Stomach (tissue), 9 donors: ENCODE data around the gene CRYM. TPM values are rescaled to one million over a fixed set of nuclear protein-coding genes. Genes with fewer than 3 reads are reported as not detected.
"Not testable (repeated sequence)": the region's sequence is repeated elsewhere in the genome, so short reads cannot be mapped to it uniquely, and the experiment has no call there.

Experiments
- DNase-seq, 2 donors: peaks; one replicate each; pipeline versions ENCODE4 v3.0.0 to v3.0.0-alpha.2; 2013 to 2019
- H3K27ac ChIP-seq, 5 donors: fragments of 200-600 bp in 4 of 5; sonication (generic) in 4 of 5; one replicate each; pipeline ENCODE4 v1.5.1; 2013 to 2019; ENCODE audit warnings: mild to moderate bottlenecking in 1 of 5, moderate library complexity in 1 of 5
- H3K27me3 ChIP-seq, 3 donors: fragments of 200-600 bp; sonication (generic); one replicate each; pipeline ENCODE4 v1.5.1; 2017 to 2019; ENCODE audit warnings: mixed run types in 1 of 3
- H3K36me3 ChIP-seq, 4 donors: fragments of 200-600 bp; sonication (generic); 1 replicate in 3 of 4; 2 replicates in 1 of 4; pipeline ENCODE4 v1.5.1; 2016 to 2019
- H3K4me1 ChIP-seq, 4 donors: fragments of 200-600 bp; sonication (generic); one replicate each; pipeline ENCODE4 v1.5.1; 2016 to 2019
- H3K4me3 ChIP-seq, 4 donors: fragments of 200-600 bp; sonication (generic) in 3 of 4; one replicate each; pipeline ENCODE4 v1.5.1; 2016 to 2019; ENCODE audit warnings: mild to moderate bottlenecking in 1 of 4
- H3K9me3 ChIP-seq, 4 donors: fragments of 200-600 bp; sonication (generic); one replicate each; pipeline ENCODE4 v1.5.1; 2016 to 2019
- CTCF ChIP-seq, 7 experiments: fragments of 450-650 bp in 4 of 7; fragments of 200-600 bp in 3 of 7; sonication (generic) in 3 of 7; IDR thresholded peaks; one replicate each; pipeline ENCODE4 v1.5.1; 2016 to 2019; ENCODE audit warnings: antibody characterized with exemption in 7 of 7, control low read depth in 2 of 7, mild to moderate bottlenecking in 1 of 7
- EP300 ChIP-seq: sonication (generic); formaldehyde crosslinking; IDR thresholded peaks from one replicate; pipeline ENCODE4 v1.6.1; 2017; ENCODE audit warnings: antibody characterized with exemption
- POLR2A ChIP-seq, 4 donors: fragments of 450-650 bp; IDR thresholded peaks; one replicate each; pipeline ENCODE4 v1.6.1; 2016; ENCODE audit warnings: antibody characterized with exemption in 4 of 4, control low read depth in 2 of 4, mild to moderate bottlenecking in 1 of 4, moderate library complexity in 1 of 4
- POLR2AphosphoS5 ChIP-seq, 3 donors: sonication (generic); formaldehyde crosslinking; IDR thresholded peaks; one replicate each; pipeline ENCODE4 v1.6.1; 2016; ENCODE audit warnings: antibody characterized with exemption in 3 of 3
- WGBS, 5 donors: extraction: QIAGEN DNeasy Blood & Tissue Kit in 3 of 5; methylation state at CpG; one replicate each; pipeline versions ENCODE4 v1.1.5 to v1.1.7; 2013 to 2018; 5-methylcytosine and 5-hydroxymethylcytosine counted together
- intact Hi-C: fragments of 100-400 bp; cut with DNase I; formaldehyde crosslinking; loops from one replicate; pipeline ENCODE4 v1.15.1; 2023; ENCODE audit warnings: low total_unique reads
- polyA plus RNA-seq, 3 donors: library from polyadenylated mRNA; stranded (reverse); fragments of 200-250 nt; gene quantifications; one replicate each; pipeline ENCODE4 v1.2.3, GENCODE V29; 2013
- total RNA-seq, 5 donors: library from RNA; depleted of rRNA; stranded (reverse); fragments of >200 nt; gene quantifications; one replicate each; pipeline versions ENCODE4 v1.1.0 to v1.2.3, GENCODE V29; 2014 to 2016
- donor health status: healthy with polysubstance abuse.
- donor health status: Bipolar disorder and iron deficiency.
- donor health status: healthy.

The CRYM gene
- total and polyA plus RNA-seq, 8 donors: 0.75 to 4.0 (median 3.3) TPM; not detected in 3

GRCh38 chr16:21321736-21322135, 43.6 kb upstream of the CRYM start:
- H3K4me1 ChIP-seq: no peaks in the 10 kb centered on the region
- 93 to 96% (median 95%) methylated on average over 6 of the region's 6 CpGs for WGBS, 5 donors
- no peaks in the 10 kb centered on the region for H3K27me3 ChIP-seq
- no peak overlapping the region for H3K27ac ChIP-seq
- no peaks in the 10 kb centered on the region for H3K9me3 ChIP-seq
- H3K36me3 ChIP-seq: no peaks in the 10 kb centered on the region
- TF ChIP-seq POLR2AphosphoS5 (IDR thresholded peaks at IDR 0.05) (no peak), EP300 (no peak), POLR2A (IDR thresholded peaks at IDR 0.05) (no peak)
- no peak for DNase-seq
- intact Hi-C loops: no loop called here
- H3K4me3 ChIP-seq: no peak overlapping the region

GRCh38 chr16:21314339-21314738, 36.2 kb upstream of the CRYM start:
- DNase-seq: no peak
- TF ChIP-seq CTCF (IDR thresholded peaks at IDR 0.05): no peak
- no peak for TF ChIP-seq EP300
- no peak for TF ChIP-seq POLR2A (IDR thresholded peaks at IDR 0.05)
- TF ChIP-seq POLR2AphosphoS5 (IDR thresholded peaks at IDR 0.05): no peak
- 88 to 100% (median 94%) methylated on average over 1 of the region's 1 CpG for WGBS, 5 donors

DNA sequence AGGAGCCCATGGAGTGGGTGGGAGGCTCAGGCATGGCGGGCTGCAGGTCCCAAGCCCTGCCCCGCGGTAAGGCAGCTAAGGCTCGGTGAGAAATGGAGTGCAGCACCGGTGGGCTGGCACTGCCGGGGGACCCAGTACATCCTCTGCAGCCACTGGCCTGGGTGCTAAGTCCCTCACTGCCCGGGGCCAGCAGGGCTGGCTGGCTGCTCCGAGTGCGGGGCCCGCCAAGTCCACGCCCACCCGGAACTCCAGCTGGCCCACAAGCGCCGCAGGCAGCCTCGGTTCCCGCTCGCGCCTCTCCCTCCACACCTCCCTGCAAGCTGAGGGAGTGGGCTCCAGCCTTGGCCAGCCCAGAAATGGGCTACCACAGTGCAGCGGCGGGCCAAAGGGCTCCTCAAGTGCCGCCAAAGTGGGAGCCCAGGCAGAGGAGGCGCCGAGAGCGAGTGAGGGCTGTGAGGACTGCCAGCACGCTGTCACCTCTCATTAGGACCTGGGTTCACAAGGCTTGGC, 34.8 kb upstream of the CRYM start:
- H3K4me1 ChIP-seq, H3K27ac ChIP-seq, H3K4me3 ChIP-seq, H3K9me3 ChIP-seq, intact Hi-C loops, H3K36me3 ChIP-seq, DNase-seq, H3K27me3 ChIP-seq: not testable (repeated sequence)
- 96 to 100% (median 97%) methylated on average over 2 to 25 of the region's 25 CpGs for WGBS, 5 donors

More at GRCh38 chr16:21314339-21314738, 36.2 kb upstream of the CRYM start:
- H3K9me3 ChIP-seq: no peaks in the 10 kb centered on the region
- no peak overlapping the region for H3K4me3 ChIP-seq
- H3K36me3 ChIP-seq: no peaks in the 10 kb centered on the region
- no peaks in the 10 kb centered on the region for H3K27me3 ChIP-seq
- H3K27ac ChIP-seq: no peak overlapping the region
- intact Hi-C loops: no loop called here
- H3K4me1 ChIP-seq: peaks cover 0 to 6% (median 0%) of the 10 kb centered on the region in 4 donors

- H3K27me3 ChIP-seq, H3K4me3 ChIP-seq, DNase-seq, H3K9me3 ChIP-seq, H3K36me3 ChIP-seq, intact Hi-C loops, H3K27ac ChIP-seq, H3K4me1 ChIP-seq: not testable (repeated sequence)
- WGBS, 5 donors: 80 to 88% (median 84%) methylated on average over 16 to 18 of the region's 18 CpGs
Observed at GRCh38 chr16:21312046-21312445, 34.0 kb upstream of the CRYM start.

- WGBS, 5 donors: 92 to 98% (median 95%) methylated on average over 5 of the region's 5 CpGs
- H3K27ac ChIP-seq, H3K4me3 ChIP-seq, H3K27me3 ChIP-seq, H3K9me3 ChIP-seq, intact Hi-C loops, DNase-seq, H3K36me3 ChIP-seq: not testable (repeated sequence)
- H3K4me1 ChIP-seq: peaks cover 9 to 13% (median 10%) of the 10 kb centered on the region in 4 donors
Observed at GRCh38 chr16:21306712-21307111, 28.6 kb upstream of the CRYM start.

DNA sequence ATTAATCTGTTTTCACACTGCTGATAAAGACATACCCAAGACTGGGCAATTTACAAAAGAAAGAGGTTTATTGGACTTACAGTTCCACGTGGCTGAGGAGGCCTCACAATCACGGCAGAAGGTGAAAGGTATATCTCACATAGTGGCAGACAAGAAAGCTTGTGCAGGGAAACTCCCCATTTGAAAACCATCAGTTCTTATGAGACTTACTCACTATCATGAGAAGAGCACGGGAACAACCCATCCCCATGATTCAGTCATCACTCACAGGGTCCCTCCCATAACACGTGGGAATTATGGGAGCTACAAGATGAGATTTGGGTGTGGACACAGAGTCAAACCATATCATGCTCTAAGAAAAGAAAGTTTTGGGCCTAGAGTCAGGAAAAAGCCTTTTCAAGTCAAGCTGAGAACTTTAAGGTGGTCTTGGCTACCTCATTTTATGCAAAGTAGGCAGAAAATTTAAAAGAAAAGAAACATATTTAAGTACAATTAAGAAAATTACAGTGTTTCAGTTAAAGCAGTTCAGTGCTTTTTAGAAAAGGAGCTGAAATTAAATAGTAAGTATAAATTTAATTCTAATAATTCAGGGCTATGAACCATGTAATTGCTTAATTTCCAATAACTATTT, 24.9 kb upstream of the CRYM start:
- no peaks in the 10 kb centered on the region for H3K9me3 ChIP-seq
- H3K27ac ChIP-seq: peak overlapping the region in 2 of 5 donors; percentile 87 to 90
- 44 to 66% (median 52%) methylated on average over 4 of the region's 4 CpGs for WGBS, 5 donors
- H3K27me3 ChIP-seq: no peaks in the 10 kb centered on the region
- TF ChIP-seq POLR2AphosphoS5 (IDR thresholded peaks at IDR 0.05) (no peak), CTCF (IDR thresholded peaks at IDR 0.05) (no peak), EP300 (no peak), POLR2A (IDR thresholded peaks at IDR 0.05) (no peak)
- H3K4me1 ChIP-seq: peaks cover 10 to 28% (median 22%) of the 10 kb centered on the region in 4 donors
- no peak overlapping the region for H3K4me3 ChIP-seq
- intact Hi-C loops: loop anchor here (5.0 kb wide), 1 partner anchor 116 kb away; no protein-coding TSS in a partner anchor
- DNase-seq: peak in 1 of 2 donors; percentile 13
- H3K36me3 ChIP-seq: no peaks in the 10 kb centered on the region
